Anterior cingulate cortex (tissue), 58 donors: ENCODE measurements around the gene THRB.

Experiments
- DNase-seq, 58 donors: peaks; one replicate each; lab custom pipeline; 2025; lab: John Stamatoyannopoulos, UW

THRB gene

GRCh38 chr3:24493746-24494617 is 668 bp downstream of the THRB start:
- DNase-seq: peak in 55 of 58 donors; percentile 20 to 87 (median 60)

DNA sequence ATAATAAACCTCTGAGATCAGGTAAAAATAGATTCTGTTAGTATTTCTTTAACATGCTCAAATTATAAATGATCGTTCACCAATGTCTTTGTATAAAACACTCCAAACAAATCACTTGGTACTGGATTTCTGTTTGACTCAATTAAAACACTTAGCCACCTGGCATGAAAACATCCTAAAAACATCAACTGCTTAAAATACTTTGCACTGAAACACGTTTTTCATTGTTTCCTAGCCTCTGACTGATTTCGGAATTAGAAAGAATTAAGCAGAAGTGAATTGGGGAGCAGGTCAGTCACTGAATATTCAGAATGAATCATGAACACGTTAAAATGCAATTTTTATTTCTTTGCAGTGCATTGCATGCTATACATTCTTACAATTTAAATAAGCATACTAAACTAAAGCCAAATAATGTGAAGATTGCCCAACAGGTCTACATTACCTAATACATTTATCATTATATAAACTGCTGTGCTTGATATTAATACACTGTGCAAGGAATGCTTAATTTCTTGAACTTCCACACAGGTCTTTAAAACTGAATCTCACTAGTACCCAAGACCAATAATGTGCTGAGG is 1.6 kb downstream of the THRB start:
- no peak for DNase-seq

DNA sequence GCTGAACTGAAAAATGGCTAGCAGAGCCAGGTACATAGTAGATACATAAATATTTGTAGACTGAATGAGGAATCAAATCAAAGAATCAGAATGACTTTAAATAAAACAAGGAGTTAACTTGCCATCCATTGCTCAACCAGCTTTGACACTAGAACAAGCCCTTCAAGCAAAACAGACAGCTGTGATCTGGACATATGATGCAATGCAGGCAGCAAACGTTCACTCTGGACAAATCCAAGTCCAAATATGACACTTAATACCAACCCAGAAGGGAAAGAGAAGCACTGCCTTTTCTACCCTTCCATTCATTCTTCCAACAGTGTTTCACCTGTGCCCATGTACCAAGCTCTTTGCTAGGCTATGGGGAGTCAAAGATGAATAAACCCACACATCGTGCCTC is 4.5 kb downstream of the THRB start:
- no peak for DNase-seq

DNA sequence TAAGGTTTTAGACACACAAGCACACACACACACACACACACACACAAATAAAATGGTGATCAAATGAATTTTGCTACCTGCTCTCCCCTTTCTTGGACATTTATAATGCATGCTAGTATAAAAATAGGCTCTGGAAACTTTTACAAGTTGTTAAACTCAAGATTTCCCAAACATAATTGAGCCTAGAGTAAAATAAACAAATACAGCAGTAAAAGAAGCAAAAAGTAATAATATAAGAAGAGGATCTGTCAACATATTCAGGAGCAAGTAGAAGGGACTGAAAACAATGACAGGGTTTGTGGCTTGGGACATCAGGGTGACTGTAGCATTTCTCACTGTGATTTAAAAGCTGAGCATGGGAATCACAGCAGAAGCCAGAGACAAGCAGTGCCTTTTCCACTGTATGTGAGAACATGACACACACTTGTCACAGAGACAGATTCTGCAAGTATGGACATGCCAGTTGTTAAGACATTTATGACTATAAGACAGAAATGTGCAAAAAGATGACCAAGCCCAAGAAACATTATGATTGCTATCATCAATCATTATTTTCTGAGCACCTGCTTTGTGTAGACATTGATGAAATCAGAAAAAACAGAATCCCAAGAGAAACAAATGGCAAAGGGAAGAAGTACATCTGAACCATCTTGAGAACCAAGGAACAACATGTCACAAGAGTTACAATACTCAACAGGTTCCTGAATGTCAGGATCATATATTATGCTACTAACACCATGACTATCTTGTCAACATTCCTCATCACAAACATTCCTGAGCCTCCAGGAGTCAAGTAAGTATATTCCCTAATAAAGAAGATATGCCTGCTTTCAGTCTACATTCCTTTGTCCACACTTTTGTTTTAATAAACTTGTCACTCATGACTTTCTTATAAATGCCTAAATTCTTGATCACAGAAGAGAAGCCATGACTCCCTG is 7.1 kb downstream of the THRB start:
- no peak for DNase-seq

- no peak for DNase-seq
Measured at GRCh38 chr3:24485511-24485910, 9.1 kb downstream of the THRB start.

GRCh38 chr3:24483873-24484272 is 10.8 kb downstream of the THRB start:
- DNase-seq: peak in 2 of 58 donors; percentile 10 to 12

DNA sequence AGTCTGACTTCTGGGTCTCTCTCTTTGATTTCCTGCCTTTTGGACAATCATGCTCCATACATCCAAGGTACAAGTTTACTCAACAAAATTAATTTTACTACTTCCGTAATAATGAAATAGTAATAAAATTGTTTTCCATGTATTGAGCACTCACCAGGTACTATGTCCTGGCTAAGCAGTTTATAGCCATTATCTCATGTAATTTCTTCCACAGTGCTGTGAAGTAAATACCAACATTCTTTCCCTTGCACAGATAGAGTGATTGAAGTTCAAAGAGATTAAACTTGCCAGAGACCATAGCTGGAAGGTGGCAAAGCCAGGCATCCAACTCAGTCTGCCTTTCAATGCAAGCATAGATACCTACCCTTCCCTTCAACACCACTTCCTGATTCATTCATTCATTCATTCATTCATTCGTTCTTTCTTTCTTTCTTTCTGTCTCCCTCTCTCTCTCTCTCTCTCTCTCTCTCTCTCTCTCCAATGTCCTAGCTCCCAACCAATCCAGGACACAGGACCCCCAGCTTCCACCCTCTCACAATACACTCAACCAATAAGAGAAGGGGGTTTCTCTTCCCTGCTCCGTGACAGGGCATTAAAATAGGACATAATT is 12.4 kb downstream of the THRB start:
- no peak for DNase-seq

- no peak for DNase-seq
Measured at GRCh38 chr3:24481193-24481592, 13.5 kb downstream of the THRB start.

DNA sequence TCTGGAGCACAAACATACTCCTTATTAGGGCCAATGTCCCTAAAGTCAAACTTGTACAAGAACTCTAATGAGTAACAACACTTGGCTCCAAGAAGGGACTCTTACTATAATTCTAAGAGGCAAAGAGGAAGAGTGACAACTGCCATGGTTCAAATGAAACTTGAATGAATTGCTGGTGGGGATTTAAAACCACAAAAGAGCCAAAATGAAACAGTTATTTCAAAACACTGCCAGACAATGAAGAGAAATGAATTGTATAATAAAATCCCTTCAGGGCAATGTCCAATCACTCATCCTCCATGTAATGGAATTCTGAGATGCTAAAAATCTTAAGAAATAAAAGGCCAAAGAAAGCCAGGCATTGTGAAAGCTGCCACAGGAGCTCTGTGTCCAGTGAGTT is 14.2 kb downstream of the THRB start:
- DNase-seq: no peak

DNA sequence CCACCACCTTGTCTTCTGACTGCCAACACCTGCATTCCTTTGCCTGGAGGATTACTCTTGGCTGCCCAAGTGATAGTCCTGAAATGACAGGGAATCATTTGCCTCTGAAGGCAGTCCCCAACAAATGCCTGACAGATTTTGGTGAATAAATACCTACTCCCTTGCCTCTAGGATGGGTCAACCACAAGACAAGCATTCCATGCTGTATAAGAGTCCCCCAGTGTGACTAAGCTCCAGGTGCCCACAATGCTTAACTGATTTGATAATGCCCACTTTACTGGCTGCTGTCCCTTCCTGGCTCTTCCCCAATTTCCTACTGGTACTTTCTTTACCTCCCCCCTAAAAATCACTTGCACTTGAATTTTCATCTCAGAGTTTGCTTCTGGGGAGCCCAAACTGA is 14.8 kb downstream of the THRB start:
- DNase-seq: no peak

GRCh38 chr3:24476871-24477656 is 17.6 kb downstream of the THRB start:
- DNase-seq: no peak

GRCh38 chr3:24475925-24476324 is 18.7 kb downstream of the THRB start:
- DNase-seq: no peak

GRCh38 chr3:24474862-24475261 is 19.8 kb downstream of the THRB start:
- no peak for DNase-seq

DNA sequence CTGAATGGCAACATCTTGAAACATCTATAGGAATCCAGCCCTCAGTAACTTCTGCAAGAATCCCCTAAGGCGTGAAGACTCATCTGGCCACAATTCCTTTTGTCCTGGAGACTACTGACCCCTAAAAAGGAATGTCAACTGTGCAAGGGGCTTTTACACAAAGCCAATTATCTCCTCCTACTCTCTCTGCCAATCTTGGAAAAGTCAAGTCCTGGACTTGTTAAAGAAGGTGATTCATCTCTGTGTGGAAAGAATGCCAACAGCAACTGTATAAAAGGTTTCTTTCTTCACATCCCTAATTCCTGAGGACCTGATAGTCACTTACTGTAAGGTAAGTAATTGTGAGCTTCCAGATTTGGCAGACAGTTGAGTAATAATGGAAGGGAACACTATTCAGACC is 22.3 kb downstream of the THRB start:
- no peak for DNase-seq

DNA sequence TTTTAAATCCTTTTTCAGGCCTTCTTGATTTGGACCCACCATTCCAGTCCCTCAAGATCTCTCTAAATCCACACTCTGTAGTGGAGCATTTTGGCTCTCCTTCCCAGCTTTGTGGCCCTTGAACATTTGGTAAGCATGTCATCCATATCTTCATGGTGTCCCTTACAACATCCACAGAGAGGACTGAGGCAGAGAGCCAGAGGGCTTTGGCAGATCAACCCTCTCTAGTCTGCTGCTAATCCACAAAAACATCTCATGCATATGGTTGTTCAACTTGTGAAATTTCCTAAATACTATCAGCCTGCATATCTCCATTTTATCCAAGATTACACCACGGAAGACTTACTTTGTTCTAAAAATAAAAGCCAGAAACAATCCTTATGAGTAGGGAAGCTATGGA is 23.2 kb downstream of the THRB start:
- DNase-seq: no peak

DNA sequence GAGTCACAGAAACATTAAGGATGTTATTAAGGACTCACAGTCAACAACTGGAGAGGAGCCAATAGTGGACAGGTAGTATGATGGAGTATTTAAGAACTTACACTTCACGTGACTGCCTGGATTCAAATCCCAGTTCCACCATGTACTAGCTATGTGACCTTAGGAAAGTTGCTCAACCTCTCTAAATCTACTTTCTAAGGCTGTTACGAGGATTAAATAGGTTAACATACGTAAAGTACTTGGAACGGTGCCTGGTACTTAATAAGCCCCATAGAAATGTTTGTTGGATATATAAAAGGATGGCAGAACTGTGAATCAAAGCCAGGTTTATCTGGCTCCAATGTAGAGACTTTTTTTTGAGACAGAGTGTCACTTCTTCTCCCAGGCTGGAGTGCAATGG is 24.4 kb downstream of the THRB start:
- DNase-seq: no peak

GRCh38 chr3:24464389-24464788 is 30.3 kb downstream of the THRB start:
- DNase-seq: no peak

- no peak for DNase-seq
Measured at GRCh38 chr3:24462737-24463136, 31.9 kb downstream of the THRB start.

GRCh38 chr3:24460974-24461373 is 33.7 kb downstream of the THRB start:
- no peak for DNase-seq

DNA sequence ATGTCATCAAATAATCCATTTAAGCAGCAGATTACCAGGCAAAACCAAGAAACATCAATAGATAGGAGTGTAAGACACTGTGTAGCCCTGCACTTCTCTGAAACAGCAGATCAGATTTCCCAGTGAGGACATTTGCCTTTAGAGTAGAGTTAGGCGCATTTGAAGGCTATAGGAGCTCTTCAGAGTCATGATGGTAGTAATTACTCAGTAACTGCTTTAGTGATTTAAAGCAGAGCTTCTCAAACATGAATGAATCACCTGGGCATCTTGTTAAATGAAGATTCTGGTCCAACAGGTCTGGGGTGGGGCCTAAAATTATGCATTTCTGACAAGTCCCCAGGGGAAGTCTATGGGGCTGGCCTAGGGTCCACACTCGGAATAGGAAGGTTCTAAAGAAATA is 36.9 kb downstream of the THRB start:
- no peak for DNase-seq
